ENCODE results near the gene CMIP.

CMIP gene

GRCh38 chr16:81629896-81630634 lies 185.5 kb downstream of the CMIP start:
- no peak for DNase-seq

GRCh38 chr16:81630635-81631031 lies 186.0 kb downstream of the CMIP start:
- no peak for DNase-seq

GRCh38 chr16:81632392-81633146 lies 188.0 kb downstream of the CMIP start:
- peak; percentile 83 to 90 for DNase-seq

- no peak for DNase-seq
These were observed 188.6 kb downstream of the CMIP start for GRCh38 chr16:81633147-81633619.

GRCh38 chr16:81633680-81634379 lies 189.2 kb downstream of the CMIP start:
- DNase-seq: no peak

GRCh38 chr16:81634380-81635062 lies 189.9 kb downstream of the CMIP start:
- DNase-seq: no peak

GRCh38 chr16:81635063-81635937 lies 190.7 kb downstream of the CMIP start:
- DNase-seq: no peak

- peak; percentile 3 to 20 for DNase-seq
These were observed 191.8 kb downstream of the CMIP start for GRCh38 chr16:81636298-81636993.

GRCh38 chr16:81637336-81638235 lies 193.0 kb downstream of the CMIP start:
- DNase-seq: no peak

GRCh38 chr16:81638286-81638945 lies 193.8 kb downstream of the CMIP start:
- DNase-seq: no peak

GRCh38 chr16:81639348-81639747 lies 194.7 kb downstream of the CMIP start:
- no peak for DNase-seq

- no peak for DNase-seq
These were observed 195.5 kb downstream of the CMIP start for GRCh38 chr16:81639931-81640680.

- no peak for DNase-seq
These were observed 196.1 kb downstream of the CMIP start for GRCh38 chr16:81640681-81641070.

- DNase-seq: no peak
These were observed 196.9 kb downstream of the CMIP start for GRCh38 chr16:81641395-81642106.

- no peak for DNase-seq
These were observed 197.5 kb downstream of the CMIP start for GRCh38 chr16:81642107-81642436.

GRCh38 chr16:81642943-81643342 lies 198.3 kb downstream of the CMIP start:
- no peak for DNase-seq

- no peak for DNase-seq
These were observed 200.7 kb downstream of the CMIP start for GRCh38 chr16:81645266-81645694.

GRCh38 chr16:81645925-81646324 lies 201.3 kb downstream of the CMIP start:
- no peak for DNase-seq
